HL-60 (cell line): ENCODE data around the gene TCHP.

Experiments
- CTCF ChIP-seq: IDR thresholded peaks from one replicate; pipeline ENCODE4 v1.5.1; 2011; ENCODE audit warnings: low read length, control low read depth, inconsistent platforms; ENCODE audit not compliant: insufficient read depth
- POLR2AphosphoS5 ChIP-seq: IDR thresholded peaks from 2 replicates; pipeline ENCODE4 v1.6.1; 2012; ENCODE audit warnings: low read depth

- no peak for TF ChIP-seq CTCF
- TF ChIP-seq POLR2AphosphoS5, result no peak
These were observed 16.6 kb upstream of the TCHP start for GRCh38 chr12:109883461-109883860.
